Adrenal gland (tissue), 12 donors: ENCODE measurements around the gene DLG2. TPM values are rescaled to one million over a fixed set of nuclear protein-coding genes. Genes with fewer than 3 reads are reported as not detected.
A peak's percentile ranks its signal among the peaks of the same experiment; 100 is the strongest.

Experiments used
- DNase-seq, 7 donors: peaks; one replicate each; pipeline ENCODE4 v3.0.0-alpha.2; 2019 to 2020
- H3K27ac ChIP-seq, 5 donors: fragments of 200-600 bp; sonication (generic) in 4 of 5; 1 replicate in 3 of 5; 2 replicates in 2 of 5; pipeline versions ENCODE4 v1.5.1 to v1.8.0; 2016 to 2020; ENCODE audit warnings: mild to moderate bottlenecking in 1 of 5
- H3K27me3 ChIP-seq: fragments of 200-600 bp; 2 replicates; pipeline ENCODE4 v1.8.0; 2021
- H3K36me3 ChIP-seq, 2 donors: fragments of 200-600 bp; replicated peaks in 1 of 2; 1 replicate in 1 of 2; 2 replicates in 1 of 2; pipeline versions ENCODE4 v1.5.1 to v1.8.0; 2018 to 2022
- H3K4me1 ChIP-seq, 2 donors: fragments of 200-600 bp; replicated peaks in 1 of 2; 1 replicate in 1 of 2; 2 replicates in 1 of 2; pipeline versions ENCODE4 v1.5.1 to v1.8.0; 2018 to 2021
- H3K4me3 ChIP-seq, 4 donors: fragments of 200-600 bp; sonication (generic) in 3 of 4; one replicate each; pipeline ENCODE4 v1.5.1; 2016 to 2018
- H3K9me3 ChIP-seq, 3 donors: fragments of 200-600 bp; sonication (generic) in 1 of 3; replicated peaks in 1 of 3; 1 replicate in 2 of 3; 2 replicates in 1 of 3; pipeline versions ENCODE4 v1.5.1 to v1.8.0; 2016 to 2021
- CTCF ChIP-seq, 6 experiments: fragments of 450-650 bp in 4 of 6; fragments of 200-600 bp in 2 of 6; sonication (generic) in 1 of 6; IDR thresholded peaks; 1 replicate in 5 of 6; 2 replicates in 1 of 6; pipeline versions ENCODE4 v1.5.1 to v1.8.0; 2016 to 2021; ENCODE audit warnings: antibody characterized with exemption in 6 of 6, mild to moderate bottlenecking in 2 of 6, moderate library complexity in 1 of 6
- POLR2A ChIP-seq, 2 donors: fragments of 450-650 bp; IDR thresholded peaks; one replicate each; pipeline ENCODE4 v1.6.1; 2017; ENCODE audit warnings: antibody characterized with exemption in 2 of 2, mild to moderate bottlenecking in 2 of 2, moderate library complexity in 1 of 2
- WGBS, 4 donors: extraction: QIAGEN DNeasy Blood & Tissue Kit in 2 of 4; methylation state at CpG; one replicate each; pipeline versions ENCODE4 v1.1.5 to v1.1.7; 2013 to 2017; 5-methylcytosine and 5-hydroxymethylcytosine counted together
- intact Hi-C, 2 donors: fragments of 100-400 bp; cut with DNase I; formaldehyde crosslinking; loops; one replicate each; pipeline versions ENCODE4 v1.14.1 to v1.15.0; 2022 to 2023
- polyA plus RNA-seq, 3 donors: library from polyadenylated mRNA; stranded (reverse); fragments of 200-250 nt in 2 of 3; fragments of 350-450 nt in 1 of 3; fragmentation: Illumina TruSeq in 1 of 3; extraction: RNeasy Lipid Tissue Mini Kit (QIAGEN cat#74804) in 1 of 3; gene quantifications; one replicate each; pipeline ENCODE4 v1.2.3, GENCODE V29; 2013 to 2014
- total RNA-seq, 9 donors: library from RNA; depleted of rRNA in 4 of 9; stranded (reverse); fragments of >200 nt in 4 of 9; fragments of 120-200 nt in 1 of 9; fragmentation: NEBNext Ultra II Directional in 1 of 9; extraction: Animal tissue kit (Norgen Biotek cat#: 25700) in 1 of 9; gene quantifications; one replicate each; pipeline versions ENCODE4 v1.1.0 to v1.2.4, GENCODE V29; 2013 to 2023
- donor health status: healthy with polysubstance abuse.
- donor health status: Bipolar disorder and iron deficiency.
- donor health status: DM: yes; HTN: yes; CAD: no.
- donor health status: DM: no; HTN: no; CAD: no.
- donor health status: DM: no; HTN: no; CAD: no.
- donor health status: DM: yes; HTN: yes; CAD: no.

DLG2 gene
- total and polyA plus RNA-seq, 12 donors = 8.3 to 101 (median 37.5) TPM

- Histone ChIP-seq H3K36me3 (no peaks in the 10 kb centered on the region), H3K4me3 (no peak overlapping the region), H3K4me1 (no peaks in the 10 kb centered on the region), H3K27ac (no peak overlapping the region), H3K9me3 (peaks cover 0 to 3% (median 0%) of the 10 kb centered on the region in 3 donors), H3K27me3 (no peaks in the 10 kb centered on the region)
- intact Hi-C loops = no loop called here
- WGBS, 4 donors = 38 to 86% (median 79%) methylated on average over 1 of the region's 1 CpG
- TF ChIP-seq CTCF (IDR thresholded peaks at IDR 0.05) (no peak), POLR2A (IDR thresholded peaks at IDR 0.05) (no peak)
- no peak for DNase-seq
Measured at GRCh38 chr11:84930863-84931262, 696.3 kb downstream of the DLG2 start.

GRCh38 chr11:84929738-84930137, 697.4 kb downstream of the DLG2 start:
- H3K27ac ChIP-seq = no peak overlapping the region
- 83 to 95% (median 90%) methylated on average over 2 of the region's 2 CpGs for WGBS, 4 donors

GRCh38 chr11:84924154-84924692, 702.9 kb downstream of the DLG2 start:
- DNase-seq = no peak
- TF ChIP-seq CTCF (IDR thresholded peaks at IDR 0.05) = no peak
- TF ChIP-seq POLR2A (IDR thresholded peaks at IDR 0.05) = no peak
- H3K4me3 ChIP-seq = no peak overlapping the region
- H3K4me1 ChIP-seq = peaks cover 5 to 8% of the 10 kb centered on the region in 2 donors
- 21 to 23% (median 22%) methylated on average over 4 of the region's 4 CpGs for WGBS, 4 donors
- H3K27me3 ChIP-seq = no peaks in the 10 kb centered on the region
- H3K9me3 ChIP-seq = peaks cover 0 to 5% (median 0%) of the 10 kb centered on the region in 3 donors
- intact Hi-C loops = no loop called here
- no peaks in the 10 kb centered on the region for H3K36me3 ChIP-seq
- H3K27ac ChIP-seq = no peak overlapping the region

More at GRCh38 chr11:84929738-84930137, 697.4 kb downstream of the DLG2 start:
- no peak for DNase-seq
- Histone ChIP-seq H3K4me3 (no peak overlapping the region), H3K27me3 (no peaks in the 10 kb centered on the region), H3K9me3 (peaks cover 0 to 5% (median 0%) of the 10 kb centered on the region in 3 donors), H3K36me3 (no peaks in the 10 kb centered on the region), H3K4me1 (no peaks in the 10 kb centered on the region)
- TF ChIP-seq CTCF (IDR thresholded peaks at IDR 0.05) = no peak
- intact Hi-C loops = no loop called here

GRCh38 chr11:84923489-84923888, 703.7 kb downstream of the DLG2 start:
- 70 to 86% (median 78%) methylated on average over 4 of the region's 4 CpGs for WGBS, 4 donors
- intact Hi-C loops = no loop called here
- no peaks in the 10 kb centered on the region for H3K36me3 ChIP-seq
- peak overlapping the region in 1 of 4 donors; percentile 18 for H3K4me3 ChIP-seq
- DNase-seq = no peak
- peaks cover 0 to 5% (median 0%) of the 10 kb centered on the region in 3 donors for H3K9me3 ChIP-seq
- H3K4me1 ChIP-seq = peaks cover 5 to 8% of the 10 kb centered on the region in 2 donors
- no peak overlapping the region for H3K27ac ChIP-seq
- no peaks in the 10 kb centered on the region for H3K27me3 ChIP-seq
- no peak for TF ChIP-seq CTCF (IDR thresholded peaks at IDR 0.05)
- no peak for TF ChIP-seq POLR2A (IDR thresholded peaks at IDR 0.05)
